Activated CD8-positive, alpha-beta memory T cell treated with anti-CD3 and anti-CD28 coated beads, Interleukin-2, amount 50 U/mL, for 1 hour (primary cell): ENCODE measurements around the gene TMEM42.

Experiments
- DNase-seq: peaks from one replicate; pipeline ENCODE4 v3.0.0-alpha.2; 2020; ENCODE audit errors: extremely low read depth

The TMEM42 gene

DNA sequence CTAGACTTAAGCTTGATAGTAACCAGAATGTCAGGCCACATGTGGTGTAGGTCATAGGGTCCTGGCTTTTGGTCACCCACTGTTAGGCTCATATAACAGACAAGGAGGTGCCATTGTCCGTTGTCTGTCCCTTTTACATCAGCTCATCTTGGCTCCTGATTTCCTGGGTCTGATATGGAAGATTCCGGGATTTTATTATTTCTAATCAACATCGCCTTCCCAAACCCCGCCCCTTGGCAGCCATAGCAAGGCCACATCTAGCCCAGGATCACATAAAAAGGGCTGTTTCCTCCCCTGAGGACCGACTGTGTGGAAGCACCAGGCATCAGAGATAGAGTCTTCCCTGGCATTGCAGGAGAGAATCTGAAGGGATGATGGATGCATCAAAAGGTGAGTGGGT lies 12.6 kb downstream of the TMEM42 start, which contains the start of gene TGM4:
Gene TGM4 (plus strand): TSS at position 301 of the 400 bp plus-strand sequence. CDS start 71 bp downstream, at position 372.
- no peak for DNase-seq

DNA sequence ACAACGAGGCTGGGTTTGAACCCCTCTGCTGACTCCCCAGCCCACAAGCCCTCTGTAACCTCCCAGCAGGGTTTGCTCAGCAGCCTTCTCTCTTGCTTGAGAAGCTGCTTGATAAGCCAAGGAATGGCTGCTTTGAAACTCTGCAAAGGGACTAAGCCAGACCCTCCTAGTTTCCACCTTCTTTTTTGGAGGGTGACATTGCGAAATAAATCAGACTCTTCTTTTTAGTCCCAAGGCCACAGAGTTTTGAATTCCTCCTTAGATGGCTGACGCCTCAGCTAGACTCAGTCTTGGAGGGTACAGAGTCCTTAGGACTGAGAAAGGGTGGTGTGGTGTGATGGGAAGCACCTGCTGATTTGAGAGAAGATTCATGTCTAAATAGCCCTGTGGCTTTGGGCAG lies 13.9 kb downstream of the TMEM42 start:
- DNase-seq = no peak

DNA sequence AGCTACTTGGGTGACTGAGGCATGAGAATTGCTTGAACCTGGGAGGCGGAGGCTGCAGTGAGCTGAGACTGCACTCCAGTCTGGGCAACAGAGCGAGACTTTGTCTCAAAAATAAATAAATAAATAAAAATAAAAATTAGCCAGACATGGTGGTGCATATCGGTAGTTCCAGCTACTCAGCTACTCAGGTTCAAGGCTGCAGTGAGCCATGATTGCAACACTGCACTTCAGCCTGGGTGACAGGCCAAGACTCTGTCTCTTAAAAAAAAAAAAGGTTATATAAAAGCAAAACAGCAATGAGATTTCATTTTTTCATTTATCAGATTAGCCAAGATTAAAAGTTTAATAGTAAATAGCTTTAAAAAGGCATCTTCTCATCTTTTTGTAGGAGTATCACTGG lies 15.6 kb downstream of the TMEM42 start:
- no peak for DNase-seq

DNA sequence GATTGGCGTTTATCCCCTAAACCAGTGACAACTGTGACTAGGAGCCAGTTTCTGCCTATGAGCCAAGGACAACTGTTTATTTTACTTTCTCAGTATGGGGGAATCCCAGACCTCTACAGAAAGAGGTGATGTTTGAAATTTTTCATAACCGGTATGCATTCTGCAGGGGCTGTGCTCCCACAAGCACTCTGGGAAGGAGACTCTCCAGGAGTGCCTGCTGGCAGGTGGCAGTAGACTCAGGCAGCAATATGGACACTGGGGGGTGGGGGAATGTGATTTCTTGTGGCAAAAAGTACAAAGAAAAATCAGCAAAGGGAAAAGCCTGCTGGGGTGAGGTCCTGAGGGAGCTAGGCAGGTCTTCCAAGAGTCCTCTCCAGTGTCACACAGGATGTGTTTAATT lies 18.6 kb downstream of the TMEM42 start:
- DNase-seq = no peak

DNA sequence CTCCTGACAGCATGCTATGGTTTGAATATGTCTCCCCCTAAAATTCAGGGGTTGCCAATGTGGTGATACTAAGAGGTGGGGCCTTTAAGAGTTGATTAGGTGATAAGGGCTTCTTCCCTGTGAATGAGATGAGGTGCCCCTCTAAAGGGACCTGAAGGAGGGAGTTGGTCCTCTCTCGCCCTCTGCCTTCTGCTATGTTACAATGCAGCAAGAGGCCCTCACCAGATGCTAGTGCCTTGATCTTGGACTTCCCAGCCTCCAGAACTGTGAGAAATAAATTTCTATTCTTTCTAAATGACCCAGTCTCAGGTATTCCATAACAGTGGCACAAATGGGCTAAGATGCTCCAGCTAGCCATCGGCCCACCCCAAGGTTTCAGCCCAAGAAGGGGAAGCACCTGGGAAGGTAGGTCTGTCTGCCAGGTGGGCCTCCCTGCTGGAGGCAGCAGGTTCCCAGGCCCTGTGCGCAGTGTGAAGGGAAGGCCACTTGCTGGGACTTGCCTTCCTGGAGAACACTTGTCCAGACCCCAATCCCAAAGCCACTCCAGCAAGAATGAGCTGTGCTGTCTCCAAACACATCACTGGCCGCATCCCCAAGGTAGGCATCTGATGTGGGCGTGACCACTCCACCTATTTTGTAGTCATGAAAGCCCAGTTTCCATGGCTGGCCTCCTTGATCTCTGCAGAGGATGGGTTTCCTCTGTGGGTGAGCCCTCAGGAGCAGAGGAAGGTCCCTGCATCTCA lies 21.7 kb downstream of the TMEM42 start:
- no peak for DNase-seq

DNA sequence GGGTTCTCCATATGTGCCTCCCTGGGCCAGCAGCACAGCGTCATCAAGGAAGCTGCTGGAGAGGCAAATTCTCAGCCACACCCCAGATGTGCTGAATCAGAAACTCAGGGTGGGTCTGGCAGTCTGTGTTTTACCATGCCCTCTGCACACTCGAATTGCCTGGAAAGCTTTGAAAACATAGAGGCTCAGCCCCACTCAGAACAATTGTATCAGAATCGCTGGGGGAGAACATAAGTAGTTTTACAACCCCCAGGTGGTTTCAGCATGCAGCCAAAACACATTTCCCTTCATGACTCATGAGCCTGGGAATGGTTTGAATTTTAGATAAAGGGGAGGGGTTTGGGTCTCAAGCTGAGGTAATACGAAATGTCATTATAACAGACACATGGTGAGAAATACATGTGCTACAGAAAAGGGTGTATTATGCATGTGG lies 22.3 kb downstream of the TMEM42 start:
- no peak for DNase-seq

DNA sequence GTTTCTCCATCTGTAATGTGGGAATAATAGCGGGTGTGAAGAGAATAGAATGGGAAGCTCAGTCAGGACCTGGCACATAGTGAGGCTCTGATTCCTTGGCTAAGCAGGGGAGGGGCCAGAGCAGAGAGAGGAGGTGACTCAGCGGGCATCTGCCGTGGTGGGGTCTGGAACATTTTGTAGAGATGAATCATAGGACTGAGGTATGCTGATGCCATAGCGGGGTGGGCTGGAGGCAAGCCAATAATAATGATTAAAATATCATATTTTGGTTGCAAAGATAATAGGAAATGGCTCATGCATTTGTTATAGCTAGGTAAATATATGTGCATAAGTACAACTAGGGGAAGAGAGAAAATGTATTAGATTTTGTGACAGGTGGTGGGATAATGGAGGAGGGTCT lies 23.9 kb downstream of the TMEM42 start:
- no peak for DNase-seq

DNA sequence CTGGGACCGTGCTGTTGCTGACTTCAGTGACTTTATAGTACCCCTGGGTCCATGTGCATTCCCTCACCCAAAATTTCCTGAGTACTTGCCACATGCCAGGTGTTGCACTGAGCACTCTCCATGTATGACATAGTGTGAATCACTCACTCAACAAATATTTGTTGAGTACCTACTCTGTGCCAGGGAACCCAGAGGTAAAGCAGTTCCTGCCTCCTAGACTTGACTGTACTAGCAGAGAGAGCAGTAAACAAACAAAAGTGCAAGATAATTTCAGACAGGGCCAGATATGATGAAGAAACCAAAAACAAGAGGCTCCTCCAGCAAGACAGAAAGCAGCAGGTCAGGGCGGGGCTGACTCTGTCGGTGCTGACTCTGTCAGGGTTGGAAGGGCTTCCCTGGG lies 24.8 kb downstream of the TMEM42 start:
- no peak for DNase-seq

DNA sequence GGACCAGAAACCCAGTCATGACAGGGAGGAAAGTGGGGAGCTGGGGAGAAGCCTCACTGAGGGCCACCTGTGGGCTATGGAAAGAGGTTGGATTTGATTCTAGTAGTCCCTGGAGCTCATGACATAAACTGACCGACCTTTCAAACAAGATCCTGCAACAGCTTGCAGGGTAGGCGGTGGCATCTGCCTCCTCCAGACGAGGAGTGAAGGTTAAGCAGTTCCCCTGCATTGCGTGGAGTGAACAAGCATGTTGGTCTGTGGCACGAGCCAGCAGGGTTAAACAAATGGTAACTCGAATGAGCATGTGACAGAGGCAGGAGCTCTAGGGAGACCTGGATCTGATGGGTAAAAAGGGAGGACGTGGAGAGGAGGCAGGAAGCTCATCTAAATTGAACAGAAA lies 25.4 kb downstream of the TMEM42 start:
- DNase-seq = no peak

DNA sequence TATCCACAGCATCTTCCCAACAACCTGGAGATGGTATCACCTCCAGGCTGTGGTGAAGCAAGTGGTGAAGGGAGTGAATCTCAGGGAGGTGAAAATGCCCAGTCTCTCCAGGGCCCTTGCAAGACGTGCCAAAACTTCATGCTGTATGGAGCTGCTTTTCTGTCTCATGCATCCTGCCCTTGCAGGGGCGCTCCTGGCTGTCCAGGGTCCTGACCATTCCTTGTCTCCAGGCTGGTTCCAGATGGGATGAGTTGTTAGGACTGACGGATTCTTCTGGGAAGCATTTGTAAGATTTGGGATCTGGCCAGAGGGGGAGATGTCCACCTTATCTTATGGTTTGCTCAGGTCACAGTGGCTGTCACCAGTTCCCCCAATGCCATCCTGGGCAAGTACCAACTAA lies 28.5 kb downstream of the TMEM42 start:
- no peak for DNase-seq

DNA sequence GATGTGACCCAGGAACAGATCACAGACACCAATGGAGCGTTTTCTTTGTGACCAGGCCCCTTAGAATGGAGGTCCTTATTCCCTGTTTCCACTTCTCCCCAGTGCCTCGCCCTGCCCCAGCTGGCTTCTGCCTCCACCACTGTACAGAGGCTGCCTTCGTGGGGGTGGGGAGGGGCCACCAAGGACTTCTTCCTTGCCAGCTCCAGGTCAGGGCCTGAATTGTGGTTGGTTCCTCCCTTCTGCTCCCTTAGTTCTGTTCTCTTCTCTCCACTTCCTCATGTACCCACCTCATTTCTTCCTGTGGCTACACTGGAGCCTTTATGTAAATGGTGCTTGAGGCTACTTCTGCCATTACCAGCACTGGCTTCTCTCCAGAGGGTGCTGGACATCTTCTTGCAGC lies 29.1 kb downstream of the TMEM42 start:
- DNase-seq = no peak

DNA sequence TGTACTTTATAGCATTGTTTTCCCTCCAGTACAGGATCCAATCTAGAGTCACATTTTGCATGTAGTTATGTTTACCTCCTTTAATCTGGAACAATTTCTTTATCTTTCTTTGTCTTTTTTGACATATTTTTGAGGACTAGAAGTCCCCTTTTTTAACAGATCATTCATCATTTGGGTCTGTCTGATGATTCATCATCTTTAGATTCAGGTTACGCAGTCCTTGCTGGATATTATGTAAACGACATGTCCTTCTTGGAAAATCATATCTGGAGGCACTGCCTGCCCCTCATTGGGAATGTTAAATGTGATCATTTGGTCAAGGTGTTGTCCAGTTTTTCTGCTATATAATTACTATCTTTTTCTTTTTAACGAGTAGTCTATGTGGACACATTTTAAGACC lies 31.0 kb downstream of the TMEM42 start:
- no peak for DNase-seq

DNA sequence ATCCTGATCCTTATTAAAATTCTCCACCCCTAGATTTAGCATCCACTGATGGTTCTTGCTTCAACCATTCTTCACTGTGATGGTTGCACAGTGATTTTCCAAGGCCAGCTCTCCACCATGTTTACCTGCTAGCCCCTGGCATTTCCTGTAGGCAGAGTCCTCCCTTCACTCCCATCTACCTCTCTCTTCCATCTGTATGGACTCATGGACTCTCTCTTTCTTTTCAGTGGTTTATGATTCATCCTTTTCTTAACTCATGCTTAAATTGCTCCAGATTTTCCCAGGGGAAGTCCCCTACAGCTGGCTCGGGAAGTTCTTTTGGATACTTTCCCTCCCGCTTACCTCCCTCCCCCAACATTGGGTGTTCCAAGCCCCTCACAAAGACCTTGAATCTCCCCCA lies 31.4 kb downstream of the TMEM42 start:
- DNase-seq = no peak

DNA sequence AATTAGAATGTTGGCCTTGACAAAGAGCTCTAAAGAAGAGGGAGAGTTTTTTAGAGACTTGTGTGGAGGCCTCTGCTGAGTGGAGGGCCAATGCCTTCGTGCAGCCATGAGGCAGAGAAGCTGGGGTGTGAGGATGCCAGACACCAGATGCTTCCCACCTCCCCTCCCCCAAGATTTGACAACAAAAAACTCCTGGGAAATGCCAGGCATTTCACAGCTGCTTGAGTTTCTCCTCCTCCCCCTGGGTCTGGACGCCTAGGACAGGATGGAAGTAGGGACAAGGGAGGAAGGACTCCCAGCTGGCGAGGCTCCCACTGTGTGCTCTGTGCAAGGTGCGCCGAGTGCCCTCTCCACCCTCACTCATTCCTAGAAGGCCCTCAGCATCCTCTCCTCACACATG lies 32.8 kb downstream of the TMEM42 start:
- DNase-seq = no peak

DNA sequence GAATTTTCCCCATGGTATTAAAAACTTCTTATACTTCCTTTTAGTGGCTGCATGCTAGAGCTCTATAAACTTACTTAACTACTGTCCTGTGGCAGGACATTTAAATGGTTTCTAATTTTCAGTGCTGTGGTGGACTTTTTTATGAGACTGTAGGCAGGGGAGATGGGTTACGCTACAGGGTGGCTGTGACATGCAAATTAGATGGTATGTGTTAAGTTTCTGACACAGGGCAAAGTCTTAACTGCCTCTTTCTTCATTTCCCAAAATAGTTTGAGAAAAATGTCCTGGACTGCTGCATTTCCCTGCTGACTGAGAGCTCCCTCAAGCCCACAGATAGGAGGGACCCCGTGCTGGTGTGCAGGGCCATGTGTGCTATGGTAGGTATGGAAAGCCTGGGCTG lies 34.7 kb downstream of the TMEM42 start:
- DNase-seq = no peak

DNA sequence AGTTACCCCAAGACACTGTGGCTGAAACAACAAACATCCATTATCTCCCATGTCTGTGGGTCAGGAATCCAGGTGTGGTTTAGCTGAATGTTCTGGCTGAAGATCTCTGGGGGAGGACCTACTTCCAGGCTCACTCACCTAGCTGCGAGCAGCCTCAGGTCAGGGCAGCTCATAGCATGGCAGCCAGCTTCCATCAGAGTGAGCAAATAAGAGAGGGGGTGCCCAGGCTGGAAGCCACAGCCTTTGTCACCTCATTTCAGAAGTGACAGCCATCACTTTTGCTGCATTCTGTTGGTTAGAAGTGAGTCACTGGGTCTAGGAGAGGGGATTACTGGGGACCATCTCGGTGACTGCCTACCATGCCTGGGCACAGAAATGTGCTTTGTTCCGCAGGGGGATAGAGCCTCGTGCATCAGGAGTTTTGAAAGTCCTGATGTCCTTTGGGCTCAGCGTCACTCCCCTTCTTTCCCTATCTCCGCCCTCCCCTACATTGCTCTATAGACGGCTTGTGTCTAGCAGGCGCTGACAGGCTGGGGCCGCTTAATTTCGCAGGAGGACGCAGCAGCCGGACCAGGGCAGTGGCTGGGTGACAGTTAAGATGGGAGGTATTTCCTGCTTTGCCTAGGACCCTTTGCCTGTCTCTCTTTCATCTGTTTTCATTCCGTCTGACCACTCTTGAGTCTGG lies 38.1 kb downstream of the TMEM42 start:
- DNase-seq = no peak

DNA sequence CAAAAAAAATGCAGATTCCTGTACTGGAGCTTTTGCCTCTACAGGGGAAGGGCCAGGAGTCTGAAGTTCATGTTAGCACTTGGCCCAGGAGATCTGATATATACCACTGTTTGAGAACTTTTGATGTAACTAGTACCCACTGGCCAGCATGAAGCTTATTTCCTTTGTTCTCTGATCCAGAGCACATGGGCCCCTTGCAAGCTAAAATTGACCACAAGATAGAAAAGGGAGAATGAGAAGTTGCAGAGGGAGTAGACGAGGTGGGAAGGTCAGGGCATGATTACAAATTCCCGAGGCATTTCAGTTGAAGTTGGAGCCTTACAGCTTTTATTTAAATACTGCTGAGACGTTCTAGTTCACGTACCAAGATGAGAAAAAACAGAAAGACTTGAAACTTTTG lies 40.9 kb downstream of the TMEM42 start:
- no peak for DNase-seq

DNA sequence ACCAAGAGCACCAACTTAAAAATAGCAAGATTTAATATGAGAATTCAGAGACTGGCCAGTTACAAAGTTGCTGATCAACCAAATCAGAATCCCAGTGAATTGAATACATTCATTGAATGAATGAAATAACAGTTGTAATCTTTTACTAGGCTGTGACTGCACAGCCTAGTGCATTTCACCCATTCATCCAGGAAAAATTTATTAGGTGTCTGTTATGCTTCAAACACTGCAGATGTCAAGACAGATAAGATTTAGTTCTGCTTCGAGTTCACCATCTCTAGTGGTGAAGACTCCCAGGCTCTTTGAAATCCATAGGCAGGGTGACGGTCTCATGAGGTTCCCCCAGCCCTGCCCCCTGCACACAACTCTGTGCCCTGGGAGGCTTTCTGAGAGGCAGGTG lies 41.6 kb downstream of the TMEM42 start:
- DNase-seq = no peak

DNA sequence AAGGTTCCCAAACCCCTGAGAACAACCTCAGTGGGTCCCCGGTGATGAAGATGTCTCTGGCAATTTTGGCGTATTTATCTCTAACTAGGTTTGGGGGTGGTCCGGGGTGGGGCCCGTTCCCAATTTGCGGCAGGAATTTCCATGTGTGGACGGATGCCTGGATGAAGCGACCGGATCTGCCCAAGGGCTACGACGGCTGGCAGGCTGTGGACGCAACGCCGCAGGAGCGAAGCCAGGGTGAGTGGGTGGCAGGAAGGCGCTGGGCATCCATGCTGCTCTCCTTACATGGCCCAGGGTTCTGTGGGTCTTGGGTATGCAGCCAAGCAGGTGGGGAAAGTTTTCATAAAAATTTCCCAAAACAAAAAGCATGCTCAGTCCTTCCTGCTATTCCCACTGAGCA lies 42.0 kb downstream of the TMEM42 start:
- DNase-seq = no peak

DNA sequence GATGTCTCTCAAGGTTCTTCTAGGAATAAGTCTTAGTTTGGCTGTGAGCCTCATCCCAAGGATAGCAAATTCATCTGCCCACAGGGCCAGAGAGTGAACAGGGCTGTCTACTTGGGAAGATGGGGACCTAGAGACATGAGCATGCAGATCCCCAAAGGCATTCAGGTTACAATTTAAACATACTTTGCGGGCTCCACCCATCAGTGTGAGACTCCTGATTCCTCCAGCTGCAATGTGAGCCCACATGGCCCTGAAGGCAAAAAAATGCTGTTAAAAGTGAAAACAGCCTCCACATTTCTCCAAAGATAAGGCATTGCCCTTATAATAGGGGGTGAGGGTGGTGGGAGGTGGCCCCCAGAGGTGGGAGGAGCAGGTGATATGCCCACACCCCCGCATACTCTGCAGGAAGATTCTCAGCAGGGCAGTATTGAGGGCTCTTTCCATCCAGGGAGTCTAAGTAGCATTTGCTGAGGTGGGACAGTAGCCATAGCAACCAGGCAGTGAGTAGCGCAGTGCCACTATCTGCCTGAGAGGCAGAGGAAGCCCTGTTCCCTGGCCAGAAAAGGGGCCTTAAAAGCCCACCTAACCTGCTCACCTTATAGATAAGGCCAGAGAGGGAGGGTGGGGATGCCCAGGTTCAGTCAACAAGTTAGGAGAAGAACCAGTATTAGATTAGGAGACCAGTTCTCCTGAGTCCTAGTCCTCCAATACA lies 43.9 kb downstream of the TMEM42 start:
- DNase-seq = no peak

DNA sequence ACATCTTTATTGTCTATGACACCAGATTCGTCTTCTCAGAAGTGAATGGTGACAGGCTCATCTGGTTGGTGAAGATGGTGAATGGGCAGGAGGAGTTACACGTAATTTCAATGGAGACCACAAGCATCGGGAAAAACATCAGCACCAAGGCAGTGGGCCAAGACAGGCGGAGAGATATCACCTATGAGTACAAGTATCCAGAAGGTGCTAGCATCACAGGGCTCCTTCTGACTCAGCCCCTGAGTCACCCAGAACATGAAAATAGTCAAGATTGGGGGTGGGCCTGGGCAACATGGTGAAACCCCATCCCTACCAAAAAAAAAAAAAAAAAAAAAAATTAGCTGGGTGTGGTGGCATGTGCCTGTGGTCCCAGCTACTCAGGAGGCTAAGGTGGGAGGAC lies 45.3 kb downstream of the TMEM42 start:
- no peak for DNase-seq

DNA sequence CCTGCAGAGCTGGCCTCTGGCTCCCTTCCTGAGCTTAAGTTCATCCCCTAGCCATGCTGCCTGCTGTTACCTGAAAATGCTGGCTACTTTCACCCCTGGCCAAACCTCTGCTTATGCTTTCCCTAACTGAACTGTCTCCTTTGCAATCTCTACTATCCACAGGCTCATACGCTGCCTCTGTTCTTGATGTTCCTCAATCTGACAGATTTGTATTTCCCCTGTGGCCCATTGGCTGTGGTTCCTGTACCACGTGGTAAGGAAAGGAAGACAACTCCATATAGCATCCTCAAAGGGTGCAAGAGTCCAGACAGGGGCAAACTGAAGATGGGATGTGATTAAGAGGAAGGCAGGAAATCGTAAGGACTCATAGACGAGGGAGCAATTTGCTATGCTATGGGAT lies 45.9 kb downstream of the TMEM42 start:
- no peak for DNase-seq

DNA sequence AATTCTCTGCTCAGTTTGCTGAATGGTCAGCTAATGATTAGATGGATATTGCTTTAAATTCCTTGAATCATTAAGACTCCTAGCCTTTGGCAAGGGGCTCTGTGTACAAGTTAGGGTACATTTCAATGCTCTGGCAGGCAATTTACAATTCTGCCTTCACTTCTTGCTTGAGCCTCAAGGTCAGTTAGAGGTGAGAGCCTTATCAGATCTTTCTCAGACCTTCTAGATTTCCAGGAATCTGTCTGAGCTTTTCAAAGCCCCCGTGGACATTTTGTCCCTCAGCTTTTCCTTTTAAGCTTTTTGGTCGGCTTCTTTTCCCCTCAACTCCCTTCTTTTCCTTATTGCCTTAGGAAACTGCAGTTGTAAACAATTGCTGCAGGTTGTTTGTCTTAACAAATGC lies 47.4 kb downstream of the TMEM42 start:
- DNase-seq = no peak
